ENCODE data around the gene LARGE1. TPM values are rescaled to one million over a fixed set of nuclear protein-coding genes. Genes with fewer than 3 reads are reported as not detected.

The LARGE1 gene
- total and polyA plus RNA-seq, 2 experiments from 2014 or later: 21.2 to 23.6 TPM

DNA sequence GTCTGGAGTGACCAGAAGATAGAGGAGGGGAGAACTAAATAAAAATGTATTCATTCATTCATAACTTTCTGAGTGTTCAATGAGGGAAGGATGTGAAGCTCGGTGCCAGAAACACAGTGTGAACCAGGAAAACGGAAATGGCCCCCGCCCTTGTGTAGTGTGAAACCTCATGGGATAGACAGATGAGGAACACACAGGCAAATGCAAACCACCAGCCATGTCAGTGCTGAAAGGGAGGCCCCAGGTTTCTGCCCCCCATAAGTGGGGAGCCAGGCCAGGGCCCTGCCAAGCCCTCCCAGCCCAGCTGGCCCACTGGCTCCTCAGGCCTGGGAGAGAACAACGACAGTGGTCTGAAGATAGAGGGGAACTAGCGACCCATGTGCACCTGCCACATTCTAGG is 30.5 kb downstream of the LARGE1 start:
- H3K36me3 ChIP-seq (replicated peaks; ENCODE audit: insufficient read depth, low read depth): no peaks in the 10 kb centered on the region
- no peaks in the 10 kb centered on the region for H4K20me1 ChIP-seq (ENCODE audit: insufficient read depth, poor library complexity, severe bottlenecking)
- no peaks in the 10 kb centered on the region for H3K9me3 ChIP-seq (ENCODE audit: low read depth)
- TF ChIP-seq EZH2 (IDR thresholded peaks at IDR 0.05; ENCODE audit: borderline replicate concordance) (no peak), EZH2phosphoT487 (IDR thresholded peaks at IDR 0.05; ENCODE audit: low read depth, severe bottlenecking, unreplicated experiment) (no peak)
- TF ChIP-seq, protein P1, sequence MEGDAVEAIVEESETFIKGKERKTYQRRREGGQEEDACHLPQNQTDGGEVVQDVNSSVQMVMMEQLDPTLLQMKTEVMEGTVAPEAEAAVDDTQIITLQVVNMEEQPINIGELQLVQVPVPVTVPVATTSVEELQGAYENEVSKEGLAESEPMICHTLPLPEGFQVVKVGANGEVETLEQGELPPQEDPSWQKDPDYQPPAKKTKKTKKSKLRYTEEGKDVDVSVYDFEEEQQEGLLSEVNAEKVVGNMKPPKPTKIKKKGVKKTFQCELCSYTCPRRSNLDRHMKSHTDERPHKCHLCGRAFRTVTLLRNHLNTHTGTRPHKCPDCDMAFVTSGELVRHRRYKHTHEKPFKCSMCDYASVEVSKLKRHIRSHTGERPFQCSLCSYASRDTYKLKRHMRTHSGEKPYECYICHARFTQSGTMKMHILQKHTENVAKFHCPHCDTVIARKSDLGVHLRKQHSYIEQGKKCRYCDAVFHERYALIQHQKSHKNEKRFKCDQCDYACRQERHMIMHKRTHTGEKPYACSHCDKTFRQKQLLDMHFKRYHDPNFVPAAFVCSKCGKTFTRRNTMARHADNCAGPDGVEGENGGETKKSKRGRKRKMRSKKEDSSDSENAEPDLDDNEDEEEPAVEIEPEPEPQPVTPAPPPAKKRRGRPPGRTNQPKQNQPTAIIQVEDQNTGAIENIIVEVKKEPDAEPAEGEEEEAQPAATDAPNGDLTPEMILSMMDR (IDR thresholded peaks at IDR 0.05; ENCODE audit: poor library complexity): no peak
- no peak overlapping the region for H2AFZ ChIP-seq
- 89% methylated on average over 5 of the region's 5 CpGs for WGBS (ENCODE audit: low lambda C conversion rate, missing lambda C conversion rate)
- no peak overlapping the region for H3K4me2 ChIP-seq
- no peak for DNase-seq (ENCODE audit: low spot score)
- peaks cover 85% of the 10 kb centered on the region for H3K79me2 ChIP-seq
- no peak overlapping the region for H3K4me3 ChIP-seq
- no peak overlapping the region for H3K27ac ChIP-seq
- H3K27me3 ChIP-seq: no peaks in the 10 kb centered on the region
- peaks cover 24% of the 10 kb centered on the region for H3K4me1 ChIP-seq (ENCODE audit: insufficient read depth)
- H3K9me2 ChIP-seq (replicated peaks; ENCODE audit: insufficient read depth): no peaks in the 10 kb centered on the region

DNA sequence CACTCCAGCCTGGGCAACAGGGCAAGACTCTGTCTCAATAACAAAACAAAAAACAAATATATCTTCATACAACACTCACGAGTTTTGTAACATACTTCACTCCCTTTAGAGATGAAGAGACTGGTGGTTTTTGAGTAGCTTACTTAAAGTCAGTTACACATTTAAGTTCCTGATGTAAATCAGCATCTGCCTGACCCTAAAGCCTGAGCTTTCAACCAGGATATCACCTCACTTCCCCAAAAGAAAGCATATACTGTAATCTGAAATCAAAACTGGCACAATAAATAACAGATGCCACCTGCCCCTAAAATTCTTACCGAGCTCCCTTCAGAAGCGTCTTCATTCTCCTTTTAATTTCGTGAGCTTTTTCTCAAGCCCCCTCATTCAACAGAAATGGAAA is 31.5 kb downstream of the LARGE1 start:
- H3K4me3 ChIP-seq: no peak overlapping the region
- peaks cover 5% of the 10 kb centered on the region for H4K20me1 ChIP-seq (ENCODE audit: insufficient read depth, poor library complexity, severe bottlenecking)
- no peak overlapping the region for H3K4me2 ChIP-seq
- peaks cover 86% of the 10 kb centered on the region for H3K79me2 ChIP-seq
- H3K36me3 ChIP-seq (replicated peaks; ENCODE audit: insufficient read depth, low read depth): no peaks in the 10 kb centered on the region
- DNase-seq (ENCODE audit: low spot score): no peak
- no peaks in the 10 kb centered on the region for H3K9me2 ChIP-seq (replicated peaks; ENCODE audit: insufficient read depth)
- 88% methylated on average over 4 of the region's 4 CpGs for WGBS (ENCODE audit: low lambda C conversion rate, missing lambda C conversion rate)
- TF ChIP-seq EZH2 (IDR thresholded peaks at IDR 0.05; ENCODE audit: borderline replicate concordance): no peak
- TF ChIP-seq, protein P1 (IDR thresholded peaks at IDR 0.05; ENCODE audit: poor library complexity): no peak
- no peak for TF ChIP-seq EZH2phosphoT487 (IDR thresholded peaks at IDR 0.05; ENCODE audit: low read depth, severe bottlenecking, unreplicated experiment)
- no peaks in the 10 kb centered on the region for H3K27me3 ChIP-seq
- H2AFZ ChIP-seq: no peak overlapping the region
- no peak overlapping the region for H3K27ac ChIP-seq
- H3K9me3 ChIP-seq (ENCODE audit: low read depth): no peaks in the 10 kb centered on the region
- peaks cover 15% of the 10 kb centered on the region for H3K4me1 ChIP-seq (ENCODE audit: insufficient read depth)

DNA sequence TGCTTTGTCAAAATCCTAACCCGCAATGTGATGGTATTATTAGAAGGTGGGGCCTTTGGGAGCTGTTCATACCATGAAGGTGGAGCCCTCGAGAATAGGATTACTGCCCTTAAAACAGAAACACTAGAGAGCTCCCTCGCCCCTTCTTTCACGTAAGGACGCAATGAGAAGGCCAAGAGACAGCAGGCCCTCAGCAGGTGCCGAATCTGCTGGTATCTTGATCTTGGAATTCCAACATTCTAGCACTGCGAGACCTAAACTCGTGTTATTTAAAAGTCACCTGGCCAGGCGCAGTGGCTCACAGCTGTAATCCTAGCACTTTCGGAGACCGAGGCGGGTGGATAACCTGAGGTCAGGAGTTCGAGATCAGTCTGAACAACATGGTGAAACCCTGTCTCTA is 33.1 kb downstream of the LARGE1 start:
- H3K27ac ChIP-seq: no peak overlapping the region
- no peak for DNase-seq (ENCODE audit: low spot score)
- peaks cover 93% of the 10 kb centered on the region for H3K79me2 ChIP-seq
- H3K4me3 ChIP-seq: no peak overlapping the region
- TF ChIP-seq EZH2phosphoT487 (IDR thresholded peaks at IDR 0.05; ENCODE audit: low read depth, severe bottlenecking, unreplicated experiment) (no peak), EZH2 (IDR thresholded peaks at IDR 0.05; ENCODE audit: borderline replicate concordance) (no peak)
- TF ChIP-seq, protein P1 (IDR thresholded peaks at IDR 0.05; ENCODE audit: poor library complexity): no peak
- H3K27me3 ChIP-seq: no peaks in the 10 kb centered on the region
- H4K20me1 ChIP-seq (ENCODE audit: insufficient read depth, poor library complexity, severe bottlenecking): peaks cover 10% of the 10 kb centered on the region
- H3K9me3 ChIP-seq (ENCODE audit: low read depth): no peaks in the 10 kb centered on the region
- H3K4me2 ChIP-seq: no peak overlapping the region
- no peaks in the 10 kb centered on the region for H3K36me3 ChIP-seq (replicated peaks; ENCODE audit: insufficient read depth, low read depth)
- peaks cover 4% of the 10 kb centered on the region for H3K4me1 ChIP-seq (ENCODE audit: insufficient read depth)
- H2AFZ ChIP-seq: no peak overlapping the region
- 92% methylated on average over 13 of the region's 13 CpGs for WGBS (ENCODE audit: low lambda C conversion rate, missing lambda C conversion rate)
- no peaks in the 10 kb centered on the region for H3K9me2 ChIP-seq (replicated peaks; ENCODE audit: insufficient read depth)

DNA sequence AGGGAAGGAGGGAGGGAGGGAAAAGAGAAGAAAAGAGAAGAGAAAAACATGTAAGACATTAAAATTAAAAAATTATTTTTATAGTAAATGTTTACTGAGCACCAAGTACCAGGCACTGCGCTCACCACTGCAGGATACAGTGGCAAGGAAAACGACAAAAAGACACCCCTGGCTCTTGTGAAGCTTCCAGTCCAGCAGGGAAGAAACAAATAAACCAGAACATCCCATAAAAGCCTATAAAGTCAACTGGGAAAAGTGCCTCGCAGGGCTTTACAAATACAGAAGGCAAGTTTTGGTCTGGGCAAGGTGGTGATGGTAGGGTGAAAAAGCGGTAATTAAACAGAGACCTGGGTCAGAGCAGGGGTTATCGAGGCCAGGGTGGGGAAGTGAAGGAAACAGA is 33.6 kb downstream of the LARGE1 start:
- no peak overlapping the region for H2AFZ ChIP-seq
- no peak overlapping the region for H3K4me2 ChIP-seq
- peaks cover 4% of the 10 kb centered on the region for H3K4me1 ChIP-seq (ENCODE audit: insufficient read depth)
- peaks cover 92% of the 10 kb centered on the region for H3K79me2 ChIP-seq
- no peaks in the 10 kb centered on the region for H3K27me3 ChIP-seq
- DNase-seq (ENCODE audit: low spot score): no peak
- H3K4me3 ChIP-seq: no peak overlapping the region
- H3K36me3 ChIP-seq (replicated peaks; ENCODE audit: insufficient read depth, low read depth): no peaks in the 10 kb centered on the region
- TF ChIP-seq, protein P1 (IDR thresholded peaks at IDR 0.05; ENCODE audit: poor library complexity): no peak
- TF ChIP-seq EZH2 (IDR thresholded peaks at IDR 0.05; ENCODE audit: borderline replicate concordance): no peak
- no peak for TF ChIP-seq EZH2phosphoT487 (IDR thresholded peaks at IDR 0.05; ENCODE audit: low read depth, severe bottlenecking, unreplicated experiment)
- WGBS (ENCODE audit: low lambda C conversion rate, missing lambda C conversion rate): 74% methylated on average over 5 of the region's 5 CpGs
- no peaks in the 10 kb centered on the region for H3K9me2 ChIP-seq (replicated peaks; ENCODE audit: insufficient read depth)
- no peaks in the 10 kb centered on the region for H3K9me3 ChIP-seq (ENCODE audit: low read depth)
- no peak overlapping the region for H3K27ac ChIP-seq
- peaks cover 10% of the 10 kb centered on the region for H4K20me1 ChIP-seq (ENCODE audit: insufficient read depth, poor library complexity, severe bottlenecking)

Data from hepatocyte (in vitro differentiated cells).